GM12892 (cell line): ENCODE data around the gene C1orf105.

Experiments used
- POLR2A ChIP-seq: IDR thresholded peaks from 2 replicates; pipeline ENCODE4 v1.6.1; 2011; ENCODE audit warnings: low read depth, low read length, control low read depth
- POLR2AphosphoS5 ChIP-seq: IDR thresholded peaks from 2 replicates; pipeline ENCODE4 v1.6.1; 2011; ENCODE audit warnings: low read depth, low read length, control low read depth
- TAF1 ChIP-seq: IDR thresholded peaks from 2 replicates; pipeline ENCODE4 v1.6.1; 2011; ENCODE audit warnings: low read depth, mild to moderate bottlenecking, control low read depth, low read length, borderline replicate concordance

- TF ChIP-seq POLR2A (no peak), POLR2AphosphoS5 (no peak), TAF1 (no peak)
Observed at GRCh38 chr1:172401892-172402291, 18.6 kb upstream of the C1orf105 start.
